HG02571 (cell line): ENCODE measurements around the gene PMM2.
A peak's percentile ranks its signal among the peaks of the same experiment; 100 is the strongest.
"Not testable (repeated sequence)": the region's sequence is repeated elsewhere in the genome, so short reads cannot be mapped to it uniquely, and the experiment has no call there.

Experiments
- ATAC-seq: cut with Tn5 transposase; IDR thresholded peaks from one replicate; pipeline ENCODE4 v1.9.1; 2021; ENCODE audit warnings: mild to moderate bottlenecking, moderate library complexity; ENCODE audit not compliant: unreplicated experiment

PMM2 gene

GRCh38 chr16:8797364-8798173 is at the start of gene PMM2, which contains the start of gene TMEM186:
TSS of gene PMM2 (plus strand) at chr16:8797839. CDS start at chr16:8797883, 44 bp downstream.
TSS of gene TMEM186 (minus strand) at chr16:8797639. CDS start at chr16:8797614, 25 bp downstream.
- peak; percentile 94 for ATAC-seq

GRCh38 chr16:8748944-8749343 is 48.7 kb upstream of the PMM2 start:
- not testable (repeated sequence) for ATAC-seq

- ATAC-seq = no peak
These were observed 45.9 kb upstream of the PMM2 start for GRCh38 chr16:8751481-8752311.

DNA sequence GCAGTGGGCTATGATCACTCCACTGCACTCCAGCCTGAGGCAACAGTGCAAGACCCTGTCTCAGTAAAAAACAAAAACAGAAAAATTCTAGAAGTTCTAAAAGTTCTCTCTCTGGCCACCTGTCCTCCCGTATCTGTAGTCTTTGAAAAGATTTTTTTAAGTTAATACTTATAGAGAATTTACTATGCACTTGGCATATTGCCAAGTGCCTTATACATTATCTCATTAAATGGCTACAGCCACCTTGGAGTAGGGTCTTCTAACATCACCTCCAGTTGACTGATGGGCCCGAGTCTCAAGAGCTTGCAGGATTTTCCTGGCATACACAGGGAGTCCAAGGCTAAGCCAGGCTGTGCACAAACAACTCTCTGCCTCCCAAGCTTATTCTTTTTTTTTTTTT is 44.9 kb upstream of the PMM2 start:
- no peak for ATAC-seq

- no peak for ATAC-seq
These were observed 44.1 kb upstream of the PMM2 start for GRCh38 chr16:8753416-8754054.

DNA sequence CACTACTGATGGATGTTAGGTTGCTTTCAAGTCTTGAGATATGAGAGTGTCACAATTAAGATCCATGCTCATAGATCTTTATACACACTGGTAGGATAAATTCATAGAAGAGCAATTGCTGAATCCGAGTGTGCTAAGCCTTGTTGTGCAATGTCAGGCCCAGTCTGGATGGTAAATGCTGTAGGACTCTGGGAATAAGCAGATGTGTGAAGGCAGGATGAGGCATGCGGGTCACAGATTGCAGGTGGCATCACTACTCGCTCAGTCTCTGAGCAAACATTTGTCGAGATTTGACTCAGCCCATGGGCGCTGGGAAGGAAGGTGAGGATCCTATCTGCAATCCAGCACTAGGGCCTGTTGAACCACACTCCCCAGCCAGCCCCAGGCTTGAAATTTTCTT is 40.9 kb upstream of the PMM2 start:
- ATAC-seq = no peak

GRCh38 chr16:8758022-8758421 is 39.6 kb upstream of the PMM2 start:
- no peak for ATAC-seq

DNA sequence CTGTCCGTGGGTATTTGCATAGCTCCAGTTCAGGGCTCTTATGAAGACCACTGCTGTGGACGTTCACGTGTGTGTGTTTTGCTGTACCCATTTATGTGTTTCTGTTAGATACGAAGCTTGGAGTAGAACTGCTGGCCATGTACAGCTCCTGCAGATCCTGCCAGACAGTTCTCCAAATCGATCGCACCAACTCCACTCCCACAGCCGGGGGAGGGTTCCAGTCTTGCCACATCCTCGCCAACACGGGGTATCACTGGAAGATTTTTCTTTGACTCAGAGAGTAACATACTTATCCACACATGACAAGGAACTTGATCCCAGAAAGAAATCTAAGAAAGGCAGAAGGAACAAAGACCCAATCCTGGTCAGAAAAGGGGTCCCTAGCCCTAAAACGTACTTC is 37.6 kb upstream of the PMM2 start:
- no peak for ATAC-seq

DNA sequence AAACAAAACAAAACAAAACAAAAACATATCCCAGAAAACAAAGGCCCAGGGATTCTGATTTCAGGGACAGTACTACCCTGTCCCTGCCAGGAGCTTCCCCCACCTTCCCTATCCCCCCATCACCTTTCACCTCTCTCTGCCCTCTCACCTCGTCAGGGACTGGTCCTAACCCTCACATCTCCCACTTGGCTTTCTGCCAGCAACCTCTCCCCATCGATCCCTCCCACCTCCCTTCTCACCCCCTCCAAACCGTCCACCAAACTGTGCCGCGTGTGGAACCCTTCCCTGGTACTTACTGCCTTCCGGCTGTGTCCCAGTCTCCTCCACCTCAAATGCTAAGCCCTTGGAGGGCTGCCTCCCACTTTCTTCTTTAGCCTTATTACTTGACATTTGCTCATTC is 36.6 kb upstream of the PMM2 start:
- ATAC-seq = no peak

- no peak for ATAC-seq
These were observed 35.4 kb upstream of the PMM2 start for GRCh38 chr16:8762254-8762653.

DNA sequence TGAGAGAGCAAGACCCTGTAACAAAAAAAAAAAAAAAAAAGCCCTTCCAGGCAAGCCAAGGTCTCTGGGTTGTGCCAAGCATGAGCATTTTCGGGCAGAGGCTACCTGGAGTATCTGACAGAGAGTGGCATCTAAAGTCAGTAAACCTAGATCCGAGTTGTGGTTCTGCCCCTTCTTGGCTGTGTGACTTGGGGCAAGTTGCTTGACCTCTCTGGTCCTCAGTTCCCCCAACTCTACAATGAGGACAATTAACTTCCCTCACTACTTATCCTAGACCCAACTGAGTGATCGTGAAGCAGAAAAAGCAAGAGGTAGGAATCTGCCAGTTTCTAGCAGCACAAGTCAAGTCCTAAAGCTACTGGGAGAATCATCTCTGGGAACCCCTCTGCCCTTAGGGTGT is 34.6 kb upstream of the PMM2 start:
- no peak for ATAC-seq

DNA sequence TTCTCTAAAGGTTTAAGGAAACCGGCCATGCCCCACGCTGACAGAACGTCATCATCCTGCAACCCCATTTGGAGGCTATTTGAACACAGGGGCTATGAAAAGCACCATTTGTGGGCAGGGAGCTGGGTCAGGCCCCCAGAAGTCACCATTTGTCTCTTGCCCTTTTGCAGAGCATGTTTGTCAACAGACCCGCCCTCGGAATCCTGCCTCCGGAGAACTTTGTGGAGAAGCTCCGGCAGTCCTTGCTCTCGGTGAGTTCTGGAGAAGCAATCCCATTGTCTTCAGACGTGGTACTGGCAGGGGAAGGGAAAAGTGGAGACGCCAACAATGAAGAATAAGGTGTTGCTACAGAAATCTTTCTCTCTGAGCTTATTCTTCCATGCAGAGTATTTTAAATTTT is 33.7 kb upstream of the PMM2 start:
- ATAC-seq = no peak

DNA sequence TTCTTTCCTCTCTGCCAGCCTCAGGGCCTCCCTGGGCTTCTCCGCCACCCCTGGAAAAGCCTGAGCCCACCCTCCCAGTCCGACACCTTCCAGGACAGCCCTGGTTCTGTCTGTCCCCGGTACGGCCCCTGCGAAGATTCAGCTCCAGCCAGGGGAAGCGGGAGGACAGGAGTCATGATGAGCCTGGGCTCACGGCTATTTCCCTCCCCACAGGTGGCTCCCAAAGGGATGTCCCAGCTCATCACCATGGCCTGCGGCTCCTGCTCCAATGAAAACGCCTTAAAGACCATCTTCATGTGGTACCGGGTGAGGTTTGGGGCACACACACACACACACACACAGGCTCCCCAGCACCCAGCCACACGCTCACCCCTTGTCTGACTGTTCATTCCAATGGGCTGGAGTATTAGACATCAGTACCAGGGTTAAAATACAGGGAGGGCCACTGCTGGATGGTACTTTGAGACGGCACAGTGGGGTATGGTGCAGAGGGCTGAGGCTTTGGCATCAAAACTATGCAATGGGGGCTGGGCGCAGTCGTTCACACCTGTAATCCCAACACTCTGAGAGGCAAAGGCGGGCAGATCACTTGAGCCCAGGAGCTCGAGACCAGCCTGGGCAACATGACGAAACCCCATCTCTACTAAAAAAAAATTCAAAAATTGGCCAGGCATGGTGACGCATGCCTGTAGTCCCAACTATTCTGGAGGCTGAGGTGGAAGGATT is 33.0 kb upstream of the PMM2 start:
- ATAC-seq = no peak

- no peak for ATAC-seq
These were observed 30.5 kb upstream of the PMM2 start for GRCh38 chr16:8767176-8767575.

DNA sequence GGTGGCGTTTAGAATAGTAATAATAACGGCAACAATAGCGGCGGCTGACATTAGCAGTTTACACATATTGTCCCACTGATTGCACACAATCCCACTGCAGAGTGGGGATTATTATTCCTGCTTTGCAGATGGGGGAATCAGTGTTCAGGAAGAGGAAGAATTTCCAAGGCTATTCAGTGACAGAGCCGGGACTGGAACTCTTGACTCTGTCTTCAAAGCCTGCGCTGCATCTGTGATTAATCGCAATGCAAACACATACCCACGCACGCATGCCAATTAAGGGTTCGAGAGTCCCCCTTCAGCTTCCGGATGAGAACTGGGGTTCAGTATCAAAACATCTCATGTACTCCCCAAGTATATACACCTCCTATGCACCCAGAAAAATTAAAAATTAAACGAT is 29.4 kb upstream of the PMM2 start:
- no peak for ATAC-seq

DNA sequence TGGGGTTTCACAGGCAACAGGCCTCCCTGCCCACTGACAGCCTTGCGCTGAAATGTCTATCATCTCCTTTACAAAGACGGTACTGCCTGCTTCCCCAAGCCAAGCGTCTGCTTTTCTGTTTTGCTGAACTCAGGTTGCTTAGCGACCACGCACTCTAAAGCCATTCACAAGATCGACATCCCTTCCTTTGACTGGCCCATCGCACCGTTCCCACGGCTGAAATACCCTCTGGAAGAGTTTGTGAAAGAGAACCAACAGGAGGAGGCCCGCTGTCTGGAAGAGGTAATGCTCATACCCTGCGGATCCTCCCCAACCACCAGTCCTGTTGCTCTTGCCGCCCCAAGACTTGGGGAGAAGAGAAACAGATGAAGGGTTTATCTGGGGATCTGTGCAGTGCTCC is 28.9 kb upstream of the PMM2 start:
- no peak for ATAC-seq

DNA sequence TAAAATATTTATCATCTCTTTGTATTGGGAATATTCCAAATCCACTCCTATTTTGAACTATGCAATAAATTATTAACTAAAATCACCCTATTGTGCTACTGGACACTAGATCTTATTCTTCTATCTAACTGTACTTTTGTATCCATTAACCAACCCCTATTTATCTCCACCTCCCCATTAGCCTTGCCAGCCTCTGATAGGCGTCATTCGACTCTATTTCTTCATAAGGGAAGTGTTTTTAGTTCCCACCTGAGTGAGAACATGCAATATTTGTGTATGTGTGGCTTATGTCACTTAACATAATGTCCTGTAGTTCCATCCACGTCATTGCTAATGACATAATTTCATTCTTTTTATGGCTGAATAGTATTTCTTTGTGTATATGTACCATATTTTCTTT is 24.1 kb upstream of the PMM2 start:
- no peak for ATAC-seq

DNA sequence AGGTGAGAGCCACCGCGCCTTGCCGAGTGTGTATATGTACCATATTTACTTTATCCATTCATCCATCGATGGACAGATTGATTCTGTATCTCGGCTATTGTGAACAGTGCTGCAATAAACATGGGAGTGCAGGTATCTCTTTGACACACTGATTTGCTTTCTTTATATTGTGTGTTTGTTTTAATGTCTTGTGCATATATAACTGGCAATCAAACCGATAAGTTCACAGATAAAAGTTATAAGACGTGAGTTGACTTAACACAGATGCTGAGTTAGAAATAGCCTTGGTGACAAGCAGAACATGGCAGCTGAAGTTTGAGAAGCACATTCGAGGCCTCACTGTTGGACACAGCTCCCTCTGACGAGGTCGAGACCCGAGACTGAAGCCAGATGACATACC is 23.4 kb upstream of the PMM2 start:
- no peak for ATAC-seq

DNA sequence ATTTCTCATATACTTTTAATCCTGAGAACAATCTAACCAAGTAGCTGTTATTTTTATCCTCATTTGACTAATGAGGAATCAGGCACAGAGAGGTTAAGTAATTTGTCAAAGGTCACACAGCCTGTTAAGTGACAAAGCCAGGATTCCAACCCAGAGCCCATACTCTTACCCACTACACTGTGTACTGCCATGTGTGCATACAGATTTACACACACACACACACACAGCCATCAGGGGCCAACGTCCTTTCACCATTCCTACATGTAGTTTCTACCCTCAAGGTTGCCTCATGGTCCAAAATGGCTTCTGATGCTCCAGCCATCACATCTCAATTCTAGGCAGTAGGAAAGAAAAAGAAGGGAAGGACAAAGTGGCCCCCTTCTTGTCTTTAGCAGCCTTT is 22.3 kb upstream of the PMM2 start:
- no peak for ATAC-seq

- no peak for ATAC-seq
These were observed 21.5 kb upstream of the PMM2 start for GRCh38 chr16:8776129-8776584.

DNA sequence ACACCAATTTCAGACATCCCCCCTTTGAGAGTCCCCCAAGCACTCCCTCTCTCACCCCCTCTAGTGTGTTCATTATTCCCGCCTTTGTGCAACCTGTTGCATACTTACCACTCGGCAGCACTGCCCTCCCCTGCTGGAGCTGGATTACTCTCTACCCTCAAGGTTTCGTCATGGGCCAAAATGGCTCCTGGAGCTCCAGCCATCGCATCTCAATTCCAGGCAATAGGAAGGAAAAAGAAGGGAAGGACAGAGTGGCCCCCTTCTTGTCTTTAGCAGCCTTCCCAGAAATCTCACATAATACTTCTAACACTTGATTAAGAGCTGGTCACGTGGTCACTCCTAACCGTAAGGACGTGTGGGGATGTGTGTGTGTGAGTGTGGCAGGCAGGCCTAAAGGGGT is 20.4 kb upstream of the PMM2 start:
- ATAC-seq = no peak
